DMS79 (cell line): ENCODE data around the gene LPCAT1.
"Not testable (repeated sequence)": the region's sequence is repeated elsewhere in the genome, so short reads cannot be mapped to it uniquely, and the experiment has no call there.

Experiments
- DNase-seq: peaks from one replicate; lab custom pipeline; 2025; lab: John Stamatoyannopoulos, UW

The LPCAT1 gene

GRCh38 chr5:1480217-1480616 is 43.5 kb downstream of the LPCAT1 start:
- DNase-seq, result no peak

GRCh38 chr5:1479581-1480188 is 44.1 kb downstream of the LPCAT1 start:
- no peak for DNase-seq

- no peak for DNase-seq
Measured at GRCh38 chr5:1479066-1479465, 44.7 kb downstream of the LPCAT1 start.

GRCh38 chr5:1478271-1479035 is 45.3 kb downstream of the LPCAT1 start:
- no peak for DNase-seq

- DNase-seq, result no peak
Measured at GRCh38 chr5:1477341-1477740, 46.4 kb downstream of the LPCAT1 start.

- DNase-seq, result no peak
Measured at GRCh38 chr5:1476967-1477310, 46.8 kb downstream of the LPCAT1 start.

GRCh38 chr5:1476181-1476966 is 47.4 kb downstream of the LPCAT1 start:
- no peak for DNase-seq

GRCh38 chr5:1475544-1475900 is 48.2 kb downstream of the LPCAT1 start:
- not testable (repeated sequence) for DNase-seq

GRCh38 chr5:1474866-1475543 is 48.8 kb downstream of the LPCAT1 start:
- no peak for DNase-seq

- DNase-seq, result no peak
Measured at GRCh38 chr5:1474183-1474839, 49.4 kb downstream of the LPCAT1 start.

GRCh38 chr5:1473746-1474145 is 50.0 kb downstream of the LPCAT1 start:
- DNase-seq, result no peak

- no peak for DNase-seq
Measured at GRCh38 chr5:1472964-1473628, 50.7 kb downstream of the LPCAT1 start.

GRCh38 chr5:1471997-1472963 is 51.5 kb downstream of the LPCAT1 start:
- no peak for DNase-seq

GRCh38 chr5:1471240-1471853 is 52.4 kb downstream of the LPCAT1 start:
- DNase-seq, result no peak

- DNase-seq, result no peak
Measured at GRCh38 chr5:1470762-1471211, 53.0 kb downstream of the LPCAT1 start.

GRCh38 chr5:1468629-1469527 is 54.9 kb downstream of the LPCAT1 start:
- no peak for DNase-seq

- DNase-seq, result no peak
Measured at GRCh38 chr5:1468247-1468612, 55.5 kb downstream of the LPCAT1 start.

- no peak for DNase-seq
Measured at GRCh38 chr5:1467341-1468246, 56.2 kb downstream of the LPCAT1 start.
